Right cardiac atrium (tissue), 5 donors: ENCODE data around the gene HMGXB4. TPM values are rescaled to one million over a fixed set of nuclear protein-coding genes. Genes with fewer than 3 reads are reported as not detected.

Source experiments
- ATAC-seq, 2 donors: fragments of 200-7000 bp; cut with Tn5 transposase; one replicate each; pipeline versions ENCODE4 v1.8.0 to v1.9.1; 2020; ENCODE audit warnings: moderate library complexity in 2 of 2, mild to moderate bottlenecking in 1 of 2
- DNase-seq, 3 donors: peaks; one replicate each; pipeline ENCODE4 v3.0.0-alpha.2; 2020
- H3K27ac ChIP-seq: one replicate; pipeline ENCODE4 v1.5.1; 2013; ENCODE audit warnings: mild to moderate bottlenecking, low read length, control low read depth, moderate library complexity
- H3K27me3 ChIP-seq: one replicate; pipeline ENCODE4 v1.6.1; 2013; ENCODE audit not compliant: control insufficient read depth, insufficient read depth
- H3K4me1 ChIP-seq: one replicate; pipeline ENCODE4 v1.6.1; 2013; ENCODE audit warnings: low read length; ENCODE audit not compliant: control insufficient read depth, insufficient read depth
- H3K4me3 ChIP-seq: one replicate; pipeline ENCODE4 v1.5.1; 2013; ENCODE audit warnings: low read length, control low read depth
- H3K9me3 ChIP-seq: one replicate; pipeline ENCODE4 v1.6.1; 2013; ENCODE audit warnings: low read length; ENCODE audit not compliant: control insufficient read depth
- WGBS: extraction: QIAGEN DNeasy Blood & Tissue Kit; methylation state at CpG from one replicate; pipeline ENCODE4 v1.1.7; 2013; 5-methylcytosine and 5-hydroxymethylcytosine counted together
- intact Hi-C, 4 donors: fragments of 100-400 bp; cut with DNase I; formaldehyde crosslinking; loops; one replicate each; pipeline versions ENCODE4 v1.11.0 to v1.14.0; 2022 to 2023
- polyA plus RNA-seq: library from polyadenylated mRNA; stranded (reverse); fragments of 200-250 nt; gene quantifications from one replicate; pipeline ENCODE4 v1.2.3, GENCODE V29; 2013
- total RNA-seq, 4 donors: library from RNA; stranded (reverse); fragmentation: NEBNext Ultra II Directional; extraction: Animal tissue kit (Norgen Biotek cat#: 25700); gene quantifications; one replicate each; pipeline ENCODE4 v1.2.1, GENCODE V29; 2021
- donor health status: healthy with polysubstance abuse.
- donor health status: DM: no; HTN: yes; CAD: no.
- donor health status: DM: no; HTN: no; CAD: no.
- donor health status: DM: no; HTN: yes; CAD: no; lungs with severe emphysema.
- donor health status: DM: yes; HTN: yes; CAD: no.

Gene HMGXB4
- total and polyA plus RNA-seq, 5 donors = 5.7 to 11.3 (median 10.5) TPM

GRCh38 chr22:35258191-35258988 lies 1.1 kb downstream of the HMGXB4 start:
- Histone ChIP-seq H3K27me3 (no peaks in the 10 kb centered on the region), H3K4me1 (peaks cover 3% of the 10 kb centered on the region), H3K9me3 (no peaks in the 10 kb centered on the region), H3K4me3 (peak overlapping the region; percentile 99), H3K27ac (peak overlapping the region; percentile 79)
- DNase-seq (no peak), ATAC-seq (no peak)
- 25% methylated on average over 23 of the region's 23 CpGs for WGBS
- intact Hi-C loops = no loop called here

- intact Hi-C loops = no loop called here
- no peak for ATAC-seq
- H3K9me3 ChIP-seq = no peaks in the 10 kb centered on the region
- H3K27me3 ChIP-seq = no peaks in the 10 kb centered on the region
- H3K27ac ChIP-seq = no peak overlapping the region
- DNase-seq = no peak
- 91% methylated on average over 7 of the region's 7 CpGs for WGBS
- H3K4me3 ChIP-seq = no peak overlapping the region
- H3K4me1 ChIP-seq = no peaks in the 10 kb centered on the region
Measured at GRCh38 chr22:35264986-35265385, 7.7 kb downstream of the HMGXB4 start.

- Histone ChIP-seq H3K4me1 (no peaks in the 10 kb centered on the region), H3K9me3 (no peaks in the 10 kb centered on the region), H3K27ac (no peak overlapping the region), H3K4me3 (no peak overlapping the region), H3K27me3 (no peaks in the 10 kb centered on the region)
- whole genome bisulfite sequencing = 87% methylated on average over 3 of the region's 3 CpGs
- no peak for DNase-seq
- intact Hi-C loops = no loop called here
- ATAC-seq = no peak
Measured at GRCh38 chr22:35266277-35266676, 9.0 kb downstream of the HMGXB4 start.

GRCh38 chr22:35269630-35270029 lies 12.3 kb downstream of the HMGXB4 start:
- DNase-seq = no peak
- Histone ChIP-seq H3K9me3 (no peaks in the 10 kb centered on the region), H3K4me1 (no peaks in the 10 kb centered on the region), H3K27ac (no peak overlapping the region), H3K27me3 (no peaks in the 10 kb centered on the region), H3K4me3 (no peak overlapping the region)
- ATAC-seq = no peak
- WGBS = 95% methylated on average over 3 of the region's 3 CpGs
- intact Hi-C loops = no loop called here

GRCh38 chr22:35274154-35274871 lies 17.0 kb downstream of the HMGXB4 start:
- 89% methylated on average over 8 of the region's 8 CpGs for WGBS
- H3K27ac ChIP-seq = no peak overlapping the region
- DNase-seq (no peak), ATAC-seq (no peak)
- no peaks in the 10 kb centered on the region for H3K4me1 ChIP-seq
- no peaks in the 10 kb centered on the region for H3K27me3 ChIP-seq
- intact Hi-C loops = no loop called here
- no peaks in the 10 kb centered on the region for H3K9me3 ChIP-seq
- no peak overlapping the region for H3K4me3 ChIP-seq

- Histone ChIP-seq H3K27me3 (no peaks in the 10 kb centered on the region), H3K27ac (no peak overlapping the region), H3K4me3 (no peak overlapping the region), H3K9me3 (no peaks in the 10 kb centered on the region), H3K4me1 (no peaks in the 10 kb centered on the region)
- 95% methylated on average over 1 of the region's 1 CpG for WGBS
- DNase-seq (no peak), ATAC-seq (no peak)
- intact Hi-C loops = no loop called here
Measured at GRCh38 chr22:35275580-35275979, 18.3 kb downstream of the HMGXB4 start.

- H3K9me3 ChIP-seq = no peaks in the 10 kb centered on the region
- H3K27me3 ChIP-seq = no peaks in the 10 kb centered on the region
- WGBS = 78% methylated on average over 4 of the region's 4 CpGs
- no peaks in the 10 kb centered on the region for H3K4me1 ChIP-seq
- DNase-seq = no peak
- no peak overlapping the region for H3K27ac ChIP-seq
- no peak for ATAC-seq
- intact Hi-C loops = no loop called here
- no peak overlapping the region for H3K4me3 ChIP-seq
Measured at GRCh38 chr22:35276019-35276418, 18.7 kb downstream of the HMGXB4 start.

GRCh38 chr22:35288116-35288515 lies 30.8 kb downstream of the HMGXB4 start:
- Histone ChIP-seq H3K27ac (no peak overlapping the region), H3K9me3 (no peaks in the 10 kb centered on the region), H3K4me3 (no peak overlapping the region), H3K4me1 (no peaks in the 10 kb centered on the region), H3K27me3 (no peaks in the 10 kb centered on the region)
- WGBS = 97% methylated on average over 1 of the region's 1 CpG
- DNase-seq = no peak
- ATAC-seq = no peak
- intact Hi-C loops = no loop called here

- no peaks in the 10 kb centered on the region for H3K9me3 ChIP-seq
- DNase-seq = no peak
- H3K27ac ChIP-seq = no peak overlapping the region
- intact Hi-C loops = no loop called here
- H3K4me3 ChIP-seq = no peak overlapping the region
- H3K27me3 ChIP-seq = no peaks in the 10 kb centered on the region
- no peak for ATAC-seq
- no peaks in the 10 kb centered on the region for H3K4me1 ChIP-seq
- 94% methylated on average over 3 of the region's 3 CpGs for WGBS
Measured at GRCh38 chr22:35292786-35293185, 35.5 kb downstream of the HMGXB4 start.

GRCh38 chr22:35296051-35296450 lies 38.8 kb downstream of the HMGXB4 start:
- Histone ChIP-seq H3K4me1 (peaks cover 2% of the 10 kb centered on the region), H3K27ac (no peak overlapping the region), H3K9me3 (no peaks in the 10 kb centered on the region), H3K4me3 (no peak overlapping the region), H3K27me3 (no peaks in the 10 kb centered on the region)
- ATAC-seq (no peak), DNase-seq (no peak)
- intact Hi-C loops = no loop called here

- H3K9me3 ChIP-seq = no peaks in the 10 kb centered on the region
- no peak for DNase-seq
- peak overlapping the region; percentile 68 for H3K4me3 ChIP-seq
- WGBS = 12% methylated on average over 13 of the region's 13 CpGs
- peaks cover 2% of the 10 kb centered on the region for H3K4me1 ChIP-seq
- ATAC-seq = peak in 1 of 2 donors; percentile 32
- peak overlapping the region; percentile 77 for H3K27ac ChIP-seq
- intact Hi-C loops = no loop called here
- no peaks in the 10 kb centered on the region for H3K27me3 ChIP-seq
Measured at GRCh38 chr22:35299217-35299672, 42.0 kb downstream of the HMGXB4 start.
